GM18870 (cell line): ENCODE results near the gene SMDT1.
A peak's percentile ranks its signal among the peaks of the same experiment; 100 is the strongest.

ENCODE experiments used
- ATAC-seq: cut with Tn5 transposase; IDR thresholded peaks from one replicate; pipeline ENCODE4 v1.9.1; 2021; ENCODE audit warnings: moderate library complexity; ENCODE audit not compliant: unreplicated experiment

SMDT1 gene, protein sequence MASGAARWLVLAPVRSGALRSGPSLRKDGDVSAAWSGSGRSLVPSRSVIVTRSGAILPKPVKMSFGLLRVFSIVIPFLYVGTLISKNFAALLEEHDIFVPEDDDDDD

DNA sequence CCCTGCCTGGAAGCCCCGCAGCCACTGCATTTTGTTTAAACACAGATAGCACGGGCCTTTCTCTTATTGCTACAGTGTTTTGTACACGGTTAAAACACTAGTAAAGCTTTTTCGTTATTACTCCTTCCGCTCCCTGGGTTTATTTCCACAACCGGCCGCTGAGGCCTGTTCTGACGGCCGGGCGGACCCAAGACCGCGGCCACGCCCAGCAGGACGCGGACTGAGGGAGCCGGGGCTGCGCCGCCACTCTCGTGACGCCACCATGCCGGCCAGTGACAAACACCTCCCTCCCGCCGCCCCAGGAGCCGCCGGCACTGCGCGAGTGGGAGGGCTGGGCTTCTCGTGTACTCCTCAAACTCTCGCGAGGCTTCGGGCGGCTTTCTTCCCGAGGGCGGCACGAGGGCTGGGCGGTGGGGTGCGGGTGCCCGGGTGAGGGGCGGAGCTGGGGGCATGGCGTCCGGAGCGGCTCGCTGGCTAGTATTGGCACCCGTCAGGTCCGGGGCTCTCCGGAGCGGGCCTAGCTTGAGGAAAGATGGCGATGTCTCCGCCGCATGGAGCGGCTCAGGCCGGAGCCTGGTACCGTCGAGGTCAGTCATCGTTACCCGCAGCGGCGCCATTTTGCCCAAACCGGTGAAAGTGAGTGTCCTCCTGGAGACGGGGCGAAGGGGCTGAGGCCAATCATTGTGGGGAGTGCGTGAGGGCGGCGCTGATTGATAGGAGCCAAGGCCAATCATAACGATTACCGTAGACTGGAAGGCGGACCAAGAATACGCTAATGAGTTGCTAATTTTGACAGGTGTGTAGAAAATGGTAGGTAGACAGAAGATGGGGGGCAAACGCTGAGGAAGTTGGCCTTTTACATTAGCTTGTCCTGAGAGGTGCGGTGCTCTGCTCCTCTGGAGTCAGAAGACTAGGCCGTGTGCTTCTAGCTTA is at the start of gene SMDT1:
TSS of gene SMDT1 (plus strand) at position 382 of the 933 bp plus-strand sequence. CDS start at position 451, 69 bp downstream.
- peak; percentile 78 for ATAC-seq

DNA sequence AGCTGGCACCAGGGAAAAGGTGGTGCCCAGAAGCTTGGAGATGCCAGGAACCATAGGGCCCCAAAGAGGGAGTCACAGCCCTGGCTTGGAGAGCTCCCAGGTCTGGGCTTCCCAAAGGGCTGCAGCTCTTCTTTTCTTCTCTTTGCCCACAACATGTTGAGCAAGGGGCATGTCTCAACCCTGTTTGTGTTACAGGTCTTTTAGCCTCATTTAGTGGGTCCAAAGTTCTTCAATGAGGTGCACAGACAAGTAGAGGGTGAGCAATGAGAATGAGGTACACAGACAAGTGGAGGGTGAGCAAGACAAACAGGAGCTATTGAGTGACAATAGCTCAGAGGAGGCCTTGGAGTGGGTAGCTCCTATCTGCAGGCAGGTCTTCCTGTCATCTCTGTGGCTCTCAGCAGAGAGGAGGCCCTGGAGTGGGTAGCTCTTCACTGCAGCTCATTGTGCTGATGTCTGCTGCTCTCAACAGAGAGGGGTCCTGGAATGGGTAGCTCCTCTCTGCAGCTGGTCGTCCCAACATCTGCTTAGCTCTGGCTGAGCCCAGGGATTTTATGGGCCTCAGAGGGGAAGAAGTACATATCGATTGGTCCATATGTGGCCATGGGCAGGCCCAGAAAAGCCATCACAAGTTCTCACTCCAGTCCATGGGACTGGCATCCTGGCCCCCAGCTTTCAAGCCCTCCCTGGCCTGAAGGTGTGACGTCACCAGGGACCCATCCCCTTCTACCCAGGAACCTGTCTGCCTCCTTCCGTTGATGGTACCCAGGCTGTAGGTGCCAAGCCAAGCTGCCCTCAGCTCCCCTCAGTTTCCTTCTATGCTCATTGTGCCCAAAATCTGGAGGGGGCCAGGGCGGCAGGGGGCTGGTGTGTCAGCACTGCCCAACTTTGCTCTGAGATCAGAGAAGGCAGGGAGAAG is 46.0 kb upstream of the SMDT1 start:
- ATAC-seq, result no peak

DNA sequence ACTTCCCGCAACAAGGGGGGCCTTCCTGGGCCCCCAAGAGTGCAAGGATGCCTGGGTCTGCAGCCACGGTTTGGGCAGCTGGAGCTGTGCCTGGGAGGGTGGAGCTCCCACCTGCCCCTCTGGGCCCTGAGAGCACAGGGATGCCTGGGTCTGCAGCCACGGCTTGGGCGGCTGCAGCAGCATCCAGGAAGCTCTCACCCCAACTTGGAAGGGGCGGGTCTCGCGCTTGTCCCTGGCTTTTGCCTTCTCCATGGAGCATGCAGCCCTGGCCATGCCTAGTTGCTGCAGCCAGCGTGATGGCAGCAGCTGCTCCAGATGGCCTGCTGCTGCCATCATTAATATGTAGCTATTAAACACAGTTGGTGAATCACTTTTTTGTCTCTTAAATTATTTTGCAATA is 44.2 kb upstream of the SMDT1 start:
- no peak for ATAC-seq

DNA sequence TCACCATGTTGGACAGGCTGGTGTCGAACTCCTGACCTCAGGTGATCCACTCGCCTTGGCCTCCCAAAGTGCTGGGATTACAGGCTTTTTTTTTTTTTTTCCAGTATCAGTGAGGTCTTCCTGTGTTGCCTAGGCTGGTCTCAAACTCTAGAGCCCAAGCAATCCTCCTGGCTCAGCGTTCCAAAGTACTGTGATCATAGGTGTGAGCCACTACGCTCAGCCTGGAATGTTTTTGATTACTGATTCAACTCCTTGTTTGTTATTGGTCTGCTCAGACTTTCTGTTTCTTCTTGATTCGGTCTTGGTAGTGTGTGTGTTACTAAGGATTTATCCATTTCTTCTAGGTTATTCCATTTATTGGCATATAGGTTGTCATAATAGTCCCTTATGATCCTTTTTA is 40.2 kb upstream of the SMDT1 start:
- no peak for ATAC-seq

DNA sequence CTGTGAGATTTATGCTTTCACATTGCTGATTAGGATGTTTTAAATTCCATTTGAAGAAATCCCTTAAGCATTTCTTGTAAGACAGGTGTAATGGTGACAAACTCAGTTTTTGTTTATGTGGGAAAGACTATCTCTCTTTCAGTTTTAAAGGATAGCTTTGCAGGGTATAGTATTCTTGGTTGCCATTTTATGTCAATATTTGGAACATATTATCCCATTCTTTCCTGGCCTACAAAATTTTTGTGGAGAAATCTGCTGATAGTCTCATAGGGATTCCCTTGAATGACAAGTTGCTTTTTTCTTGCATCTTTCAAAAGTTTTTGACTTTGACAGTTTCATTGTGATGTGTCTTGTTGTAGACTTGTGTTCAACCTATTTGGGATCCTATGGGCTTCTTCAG is 37.7 kb upstream of the SMDT1 start:
- no peak for ATAC-seq

DNA sequence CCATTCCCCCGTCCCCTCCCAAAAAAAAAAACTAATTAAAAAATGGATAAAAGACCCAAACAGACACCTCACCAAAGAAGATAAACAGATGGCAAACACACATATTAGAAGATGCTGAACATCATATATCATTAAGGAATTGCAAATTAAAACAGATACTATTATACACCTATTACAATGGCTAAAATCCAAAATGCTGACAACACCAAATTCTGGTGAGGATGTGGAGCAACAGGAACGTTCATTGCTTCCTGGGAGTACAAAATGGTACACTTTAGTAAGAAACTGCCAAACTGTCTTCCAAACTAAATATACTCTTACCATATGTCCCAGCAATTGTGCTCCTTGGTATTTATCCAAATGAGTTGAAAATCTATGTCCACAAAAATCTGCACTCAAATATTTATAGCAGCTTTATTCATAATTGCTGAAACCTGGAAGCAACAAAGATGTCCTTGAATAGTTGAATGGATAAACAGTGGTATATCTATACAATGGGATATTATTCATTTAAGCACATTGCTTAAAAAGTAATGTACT is 28.8 kb upstream of the SMDT1 start:
- no peak for ATAC-seq

DNA sequence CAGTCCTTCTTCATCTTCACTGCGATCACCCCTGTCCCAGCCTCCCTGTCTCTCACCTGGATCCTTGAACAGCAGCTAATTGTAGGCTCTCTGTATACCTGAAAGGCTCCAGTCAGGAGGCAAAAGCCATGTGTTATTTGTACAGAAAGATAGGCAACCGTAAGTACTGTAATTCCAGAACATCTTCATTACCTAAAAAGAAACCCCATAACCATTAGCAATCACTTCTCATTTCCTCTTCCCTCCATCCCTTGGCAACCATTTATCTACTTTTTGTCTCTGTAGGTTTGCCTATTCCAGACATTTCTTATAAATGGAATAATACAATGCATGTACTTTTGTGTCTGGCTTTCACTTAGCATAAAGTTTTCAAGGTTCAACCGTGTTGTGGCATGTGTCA is 26.7 kb upstream of the SMDT1 start:
- no peak for ATAC-seq

DNA sequence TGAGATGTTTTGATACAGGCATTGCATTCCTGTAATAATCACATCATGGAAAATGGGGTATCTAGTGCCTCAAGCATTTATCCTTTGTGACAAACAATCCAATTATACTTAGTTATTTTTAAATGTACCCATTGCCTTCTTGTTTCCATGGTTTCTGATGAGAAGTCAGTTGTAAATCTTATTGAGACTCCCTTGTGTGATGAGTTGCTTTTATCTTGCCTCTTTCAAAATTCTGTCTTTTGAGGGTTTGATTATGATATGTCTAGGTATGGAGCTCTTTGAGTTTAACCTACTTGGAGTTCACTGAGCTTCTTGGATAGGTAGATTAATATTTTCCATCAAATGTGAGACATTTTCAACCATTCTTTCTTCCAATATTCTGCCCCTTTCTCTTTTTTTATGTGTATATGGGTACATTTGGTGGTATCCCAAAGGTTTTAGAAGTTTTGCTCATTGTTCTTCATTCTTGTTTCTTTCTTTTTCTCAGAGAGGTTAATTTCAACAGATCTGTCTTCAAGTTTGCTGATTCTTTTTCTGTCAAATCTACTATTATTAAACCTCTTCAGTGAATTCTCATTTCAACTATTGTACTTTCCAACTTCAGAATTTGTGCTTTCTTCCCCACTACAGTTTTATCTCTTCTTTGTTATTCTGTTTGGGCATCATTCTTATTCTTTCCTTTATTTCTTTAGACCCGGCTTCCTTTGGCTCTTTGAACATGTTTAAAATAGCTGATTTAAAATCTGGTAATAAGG is 22.6 kb upstream of the SMDT1 start:
- ATAC-seq, result no peak

DNA sequence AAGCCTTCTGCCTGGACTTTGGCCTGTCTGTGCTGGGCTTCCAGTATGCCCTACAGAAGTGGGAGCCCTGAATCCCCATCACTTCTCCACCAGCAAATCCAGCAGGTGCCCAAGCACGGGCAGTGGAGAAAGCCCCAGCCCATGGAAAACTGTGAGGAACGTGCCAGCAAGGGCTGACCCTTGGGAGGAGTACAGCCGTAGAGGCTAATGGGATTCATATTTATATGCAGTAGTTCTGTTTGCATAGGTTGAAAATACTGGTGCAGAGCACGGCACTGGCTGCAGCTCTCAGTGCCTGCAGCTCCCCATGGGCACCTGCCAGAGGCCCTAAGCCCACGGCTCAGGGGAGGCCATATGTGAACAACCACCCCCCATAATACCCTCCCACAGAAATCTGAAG is 19.0 kb upstream of the SMDT1 start:
- ATAC-seq, result no peak

DNA sequence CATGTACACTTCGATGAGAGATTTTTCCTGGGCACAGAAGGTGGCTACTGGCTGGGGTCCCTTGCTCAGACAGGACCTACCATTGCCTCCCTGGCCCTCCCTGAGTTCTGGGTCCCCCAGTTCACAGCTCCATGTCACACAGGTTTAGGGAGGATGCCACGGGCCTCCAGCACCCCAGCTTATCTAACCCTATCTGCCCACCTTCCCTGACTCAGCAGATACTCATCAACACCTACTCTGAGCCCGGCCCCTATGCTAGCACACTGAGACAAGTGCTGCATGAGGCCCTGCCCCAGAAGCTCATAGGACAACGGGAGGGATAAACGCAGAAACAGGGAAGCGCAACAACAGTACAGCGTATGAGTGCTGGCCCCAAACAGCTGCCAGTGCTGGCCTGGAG is 18.5 kb upstream of the SMDT1 start:
- ATAC-seq, result no peak

DNA sequence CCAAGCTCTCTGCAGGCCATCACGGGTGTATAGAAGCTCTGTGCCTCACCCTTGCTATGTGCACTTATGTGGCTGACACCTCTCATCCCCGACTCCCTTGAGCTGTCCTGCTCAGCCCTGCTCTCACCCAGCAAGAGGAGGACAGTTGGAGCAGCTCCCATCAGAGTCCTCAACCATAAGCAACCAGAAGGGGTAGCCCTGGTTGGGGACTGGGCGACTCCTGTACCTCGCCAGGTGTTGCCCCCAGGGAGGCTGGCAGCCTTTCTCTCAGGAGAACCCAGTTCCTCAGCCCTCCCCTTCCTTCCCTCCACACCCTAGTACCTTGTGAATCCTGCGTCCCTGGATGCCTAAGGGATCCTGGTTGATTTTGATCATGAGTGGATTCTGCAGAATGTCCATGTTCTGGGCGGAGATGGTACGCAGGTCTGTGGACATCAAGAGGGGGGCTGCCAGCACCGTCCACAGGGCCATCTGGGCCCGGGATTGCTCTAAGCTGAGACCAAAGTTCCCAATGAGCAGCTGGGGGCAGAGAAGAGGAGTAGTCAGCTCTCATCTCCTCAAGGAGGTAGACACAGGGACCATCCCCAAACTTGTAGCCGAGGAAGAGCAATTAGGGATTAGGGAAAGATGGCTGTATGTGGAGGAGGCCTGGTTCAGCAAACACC is 16.9 kb upstream of the SMDT1 start:
- ATAC-seq, result no peak

DNA sequence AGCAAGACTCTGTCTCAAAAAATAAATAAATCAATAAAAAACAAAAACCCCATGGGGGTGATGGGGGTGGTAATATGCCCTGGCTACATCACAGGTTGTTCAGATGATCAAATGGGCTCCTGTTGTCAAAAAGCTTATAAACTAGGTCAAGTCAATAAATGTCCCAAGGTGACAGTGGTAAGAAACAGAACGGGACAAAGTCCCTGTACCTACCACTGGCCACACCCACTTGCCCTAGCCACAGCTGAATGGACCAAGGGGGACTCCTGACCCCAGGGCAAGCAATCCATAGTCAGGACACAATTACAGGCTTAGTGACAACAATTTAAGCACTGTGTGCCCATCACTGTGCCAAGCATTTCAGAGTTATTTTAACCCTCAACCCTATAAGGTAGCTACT is 14.9 kb upstream of the SMDT1 start:
- ATAC-seq, result no peak

DNA sequence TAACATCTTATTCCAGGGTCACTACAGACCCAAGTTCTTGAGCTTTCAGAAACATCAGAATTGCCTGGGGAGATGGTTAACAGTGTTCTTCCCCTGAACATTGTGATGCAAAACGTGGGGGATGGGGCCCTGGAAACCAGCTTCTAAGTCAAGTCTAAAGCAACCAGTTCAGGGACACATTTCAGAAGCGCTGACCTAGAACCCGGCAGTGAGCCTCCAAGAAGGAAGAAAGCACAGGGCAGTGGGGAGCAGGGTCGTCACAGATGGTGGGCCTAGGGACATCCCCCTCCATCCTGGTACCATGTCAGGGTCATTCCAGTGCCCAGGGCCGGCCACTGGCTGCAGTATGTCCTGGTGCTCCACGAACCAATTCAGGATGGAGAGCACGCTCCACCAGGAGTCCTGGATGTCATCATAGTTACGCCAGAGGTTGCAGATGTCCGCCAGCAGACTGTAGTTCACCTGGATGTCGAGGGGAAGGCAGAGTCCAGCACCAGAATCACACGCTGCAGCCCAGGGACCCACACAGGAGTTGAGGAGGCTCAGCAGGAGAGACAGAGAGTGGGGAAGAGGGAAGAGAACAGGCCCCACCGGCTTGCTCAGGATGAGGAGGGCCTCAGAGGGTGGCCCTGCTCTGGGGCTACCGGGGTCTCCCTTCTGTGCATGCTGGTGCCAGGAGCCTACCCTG is 13.9 kb upstream of the SMDT1 start:
- ATAC-seq, result no peak

DNA sequence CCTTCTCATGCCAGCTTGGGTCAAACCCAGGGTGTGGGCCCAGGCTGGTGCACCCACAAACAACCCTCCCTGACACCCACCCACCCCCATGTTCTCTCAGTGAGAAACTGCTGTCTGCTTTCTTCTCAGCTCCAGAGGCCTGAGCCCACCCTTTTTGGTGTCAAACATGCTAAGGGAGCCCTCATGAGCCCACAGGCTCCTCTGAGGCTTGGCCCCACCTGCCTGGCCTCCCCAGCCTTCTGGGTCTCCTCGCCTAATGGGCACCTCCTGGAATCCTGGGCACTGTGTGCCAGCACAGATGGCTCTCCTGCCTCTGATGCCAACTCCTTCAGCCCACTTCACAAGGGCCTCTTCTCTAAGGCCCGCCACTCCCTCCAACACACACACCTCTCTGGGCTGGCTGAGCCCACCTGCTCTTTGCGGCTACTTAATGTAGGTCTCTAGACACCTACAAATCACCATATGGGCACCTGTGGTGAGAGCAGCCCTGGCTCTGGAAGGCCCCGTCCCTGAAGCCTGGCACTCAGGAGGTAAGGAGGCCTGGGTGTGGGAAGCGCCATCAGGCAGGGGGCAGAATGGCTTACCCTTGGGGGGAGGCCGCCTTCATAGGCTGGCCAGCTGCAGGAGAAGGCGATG is 13.3 kb upstream of the SMDT1 start:
- no peak for ATAC-seq

DNA sequence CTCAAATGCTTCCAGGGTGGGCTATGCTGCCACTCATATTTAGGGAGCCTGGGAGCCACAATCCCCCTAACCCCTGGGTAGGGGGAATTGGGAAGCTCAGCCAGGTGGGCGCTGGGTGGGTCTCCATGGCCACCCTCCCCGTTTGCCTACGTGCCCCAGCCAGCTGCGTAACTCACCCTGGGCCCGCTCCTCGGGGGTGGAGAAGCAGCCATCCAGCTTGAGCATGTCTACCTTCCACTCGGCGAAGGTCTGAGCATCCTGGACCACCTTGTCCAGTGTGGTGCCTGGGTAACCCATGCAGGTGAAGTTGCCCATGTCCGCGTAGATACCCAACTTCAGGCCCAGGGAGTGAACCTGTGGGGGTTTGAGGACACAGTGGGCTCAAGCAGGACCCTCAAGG is 12.6 kb upstream of the SMDT1 start:
- ATAC-seq, result no peak

DNA sequence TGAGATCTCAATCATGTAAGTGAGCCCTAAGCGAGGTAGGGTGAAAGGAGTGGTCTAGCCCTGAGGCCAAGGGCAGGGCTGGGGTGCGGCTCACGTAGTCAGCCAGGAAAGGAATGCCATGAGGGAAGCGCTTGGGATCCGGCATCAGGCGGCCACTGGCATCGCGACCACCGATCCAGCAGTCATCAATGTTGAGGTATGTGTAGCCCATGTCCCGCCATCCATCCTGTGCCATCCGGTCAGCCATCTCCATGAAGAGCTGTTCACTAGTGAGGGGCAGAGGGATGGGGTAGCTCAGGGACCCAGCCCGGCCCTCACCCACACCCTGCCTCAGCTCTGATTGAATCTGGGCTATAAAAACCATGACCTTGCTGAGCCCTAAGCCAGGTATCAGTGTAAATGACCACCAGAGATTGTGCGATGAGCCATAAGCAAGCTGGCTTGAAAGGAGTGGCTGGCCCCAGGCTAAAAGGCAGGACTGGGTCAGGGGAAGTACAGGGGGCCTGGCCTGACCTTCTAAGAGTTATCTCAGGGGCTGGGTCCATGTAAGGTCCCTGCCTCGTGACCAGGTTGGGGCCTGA is 11.7 kb upstream of the SMDT1 start:
- ATAC-seq, result no peak

DNA sequence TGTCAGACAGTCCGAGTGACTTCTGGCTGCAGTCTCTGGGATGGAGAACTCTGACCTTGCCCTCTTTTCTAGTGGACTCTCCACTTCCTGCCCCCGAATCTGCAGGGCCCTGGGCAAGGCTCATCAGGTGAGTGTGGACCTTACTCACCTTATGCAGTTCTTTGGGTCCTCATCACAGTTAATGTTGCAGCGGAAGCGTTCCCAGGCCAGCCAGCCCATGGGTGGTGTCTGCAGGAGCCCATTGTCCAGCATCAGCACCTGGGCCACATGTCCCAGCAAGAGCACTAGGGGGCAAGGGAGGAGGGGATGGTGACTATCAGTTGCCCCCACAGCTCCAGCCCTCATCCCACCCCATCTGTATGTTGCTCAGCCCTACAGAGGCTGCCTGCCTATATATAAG is 11.2 kb upstream of the SMDT1 start:
- ATAC-seq, result no peak

DNA sequence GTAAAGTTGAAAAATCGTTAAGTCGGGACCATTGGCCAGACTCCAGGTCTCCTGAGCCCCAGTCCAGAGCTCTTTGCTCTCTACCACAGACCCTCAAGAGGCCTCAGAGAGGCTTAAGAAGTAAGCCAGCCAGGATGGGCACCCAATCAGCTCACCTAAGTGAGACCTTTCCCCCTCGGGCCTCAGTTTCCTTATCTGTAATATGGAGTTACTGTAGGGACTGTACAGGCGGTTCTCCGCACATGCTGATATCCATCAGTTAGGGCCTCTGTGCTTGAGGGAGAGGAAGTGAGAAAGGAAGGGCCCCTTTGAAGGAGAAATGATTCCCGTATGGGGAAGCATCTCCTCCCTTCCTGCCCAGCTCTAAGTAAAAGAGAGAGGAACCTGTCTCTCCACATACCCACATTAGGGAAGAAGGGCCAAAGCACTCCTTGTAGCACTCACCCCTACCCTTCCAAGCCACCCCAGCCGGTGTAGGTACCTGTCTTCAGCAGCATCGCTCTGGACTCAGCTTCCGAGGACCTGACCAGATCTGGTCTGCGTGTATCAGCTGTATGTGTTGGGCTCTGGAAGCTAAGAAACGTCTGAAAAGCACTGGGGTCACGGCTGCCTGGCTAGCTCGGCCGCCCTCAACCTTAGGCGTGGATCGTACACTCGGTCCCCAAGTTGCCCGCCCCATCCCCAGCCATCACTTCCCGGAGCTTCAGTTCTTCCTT is 9.5 kb upstream of the SMDT1 start:
- ATAC-seq, result peak; percentile 7
